Esophagus squamous epithelium (tissue), 5 donors: ENCODE measurements around the gene UNC13C. TPM values are rescaled to one million over a fixed set of nuclear protein-coding genes. Genes with fewer than 3 reads are reported as not detected.
"Not testable (repeated sequence)": the region's sequence is repeated elsewhere in the genome, so short reads cannot be mapped to it uniquely, and the experiment has no call there.

ENCODE experiments used
- DNase-seq: peaks from one replicate; lab custom pipeline; 2025; lab: John Stamatoyannopoulos, UW
- H3K27ac ChIP-seq, 4 donors: fragments of 200-600 bp; sonication (generic); one replicate each; pipeline ENCODE4 v1.5.1; 2016 to 2019; ENCODE audit warnings: mild to moderate bottlenecking in 1 of 4
- H3K27me3 ChIP-seq, 4 donors: fragments of 200-600 bp; sonication (generic); 1 replicate in 3 of 4; 2 replicates in 1 of 4; pipeline versions ENCODE4 v1.5.1 to v1.6.0; 2017 to 2021; ENCODE audit warnings: antibody characterized with exemption in 1 of 4
- H3K36me3 ChIP-seq, 3 donors: fragments of 200-600 bp; sonication (generic); one replicate each; pipeline ENCODE4 v1.5.1; 2016 to 2019
- H3K4me1 ChIP-seq, 3 donors: fragments of 200-600 bp; sonication (generic); one replicate each; pipeline ENCODE4 v1.5.1; 2017 to 2019
- H3K4me3 ChIP-seq, 4 donors: fragments of 200-600 bp; sonication (generic); 1 replicate in 3 of 4; 2 replicates in 1 of 4; pipeline ENCODE4 v1.5.1; 2016 to 2019; ENCODE audit warnings: mild to moderate bottlenecking in 2 of 4, moderate library complexity in 1 of 4
- H3K9me3 ChIP-seq, 3 donors: fragments of 200-600 bp; sonication (generic); one replicate each; pipeline ENCODE4 v1.5.1; 2016 to 2019
- CTCF ChIP-seq, 6 experiments: fragments of 450-650 bp in 4 of 6; fragments of 200-600 bp in 2 of 6; sonication (generic) in 2 of 6; IDR thresholded peaks; one replicate each; pipeline ENCODE4 v1.5.1; 2016 to 2019; ENCODE audit warnings: antibody characterized with exemption in 6 of 6, mild to moderate bottlenecking in 4 of 6, moderate library complexity in 4 of 6
- POLR2A ChIP-seq, 4 donors: fragments of 450-650 bp; IDR thresholded peaks; one replicate each; pipeline ENCODE4 v1.6.1; 2017; ENCODE audit warnings: antibody characterized with exemption in 4 of 4, mild to moderate bottlenecking in 4 of 4, moderate library complexity in 3 of 4
- WGBS, 2 donors: methylation state at CpG; one replicate each; pipeline ENCODE4 v1.1.5; 2018; 5-methylcytosine and 5-hydroxymethylcytosine counted together
- intact Hi-C: fragments of 100-400 bp; cut with DNase I; formaldehyde crosslinking; loops from one replicate; pipeline ENCODE4 v1.15.0; 2022
- total RNA-seq, 4 donors: library from RNA; depleted of rRNA; stranded (reverse); fragments of >200 nt; gene quantifications; one replicate each; pipeline ENCODE4 v1.1.0, GENCODE V29; 2016
- donor health status: DM: yes; HTN: yes; CAD: no.

Gene UNC13C
- total RNA-seq, 4 donors from 2014 or later: 0.18 to 0.19 TPM; not detected in 2

- WGBS, 2 donors: 72 to 84% methylated on average over 1 of the region's 1 CpG
- intact Hi-C loops: no loop called here
- H3K4me1 ChIP-seq: no peaks in the 10 kb centered on the region
- no peak overlapping the region for H3K27ac ChIP-seq
- no peaks in the 10 kb centered on the region for H3K36me3 ChIP-seq
- no peak for TF ChIP-seq CTCF (IDR thresholded peaks at IDR 0.05)
- no peak for TF ChIP-seq POLR2A (IDR thresholded peaks at IDR 0.05)
- H3K4me3 ChIP-seq: no peak overlapping the region
- no peaks in the 10 kb centered on the region for H3K27me3 ChIP-seq
- no peak for DNase-seq
- H3K9me3 ChIP-seq: no peaks in the 10 kb centered on the region
Observed at GRCh38 chr15:54388746-54389145, 410.5 kb downstream of the UNC13C start.

GRCh38 chr15:54410481-54410880, 432.2 kb downstream of the UNC13C start:
- Histone ChIP-seq H3K4me1 (no peaks in the 10 kb centered on the region), H3K9me3 (no peaks in the 10 kb centered on the region), H3K36me3 (no peaks in the 10 kb centered on the region), H3K27ac (no peak overlapping the region), H3K27me3 (no peaks in the 10 kb centered on the region), H3K4me3 (no peak overlapping the region)
- TF ChIP-seq CTCF (IDR thresholded peaks at IDR 0.05) (no peak), POLR2A (IDR thresholded peaks at IDR 0.05) (no peak)
- intact Hi-C loops: no loop called here
- WGBS, 2 donors: 30 to 44% methylated on average over 2 of the region's 2 CpGs
- DNase-seq: no peak

GRCh38 chr15:54424171-54424570, 445.9 kb downstream of the UNC13C start:
- Histone ChIP-seq H3K36me3 (no peaks in the 10 kb centered on the region), H3K4me1 (no peaks in the 10 kb centered on the region), H3K9me3 (peaks cover 0 to 5% (median 0%) of the 10 kb centered on the region in 3 donors), H3K27me3 (no peaks in the 10 kb centered on the region), H3K4me3 (no peak overlapping the region), H3K27ac (no peak overlapping the region)
- intact Hi-C loops: no loop called here
- 46 to 57% methylated on average over 2 of the region's 2 CpGs for WGBS, 2 donors
- DNase-seq: no peak
- TF ChIP-seq CTCF (IDR thresholded peaks at IDR 0.05): no peak
- no peak for TF ChIP-seq POLR2A (IDR thresholded peaks at IDR 0.05)

- H3K4me1 ChIP-seq: no peaks in the 10 kb centered on the region
- 51 to 65% methylated on average over 4 of the region's 4 CpGs for WGBS, 2 donors
- peaks cover 0 to 5% (median 0%) of the 10 kb centered on the region in 3 donors for H3K9me3 ChIP-seq
- H3K36me3 ChIP-seq: no peaks in the 10 kb centered on the region
- no peaks in the 10 kb centered on the region for H3K27me3 ChIP-seq
- intact Hi-C loops: no loop called here
- DNase-seq: no peak
- H3K27ac ChIP-seq: no peak overlapping the region
- H3K4me3 ChIP-seq: no peak overlapping the region
- TF ChIP-seq CTCF (IDR thresholded peaks at IDR 0.05) (no peak), POLR2A (IDR thresholded peaks at IDR 0.05) (no peak)
Observed at GRCh38 chr15:54428596-54428995, 450.4 kb downstream of the UNC13C start.

- H3K27ac ChIP-seq, intact Hi-C loops, H3K4me3 ChIP-seq, DNase-seq, H3K36me3 ChIP-seq, H3K27me3 ChIP-seq, H3K4me1 ChIP-seq: not testable (repeated sequence)
- peaks cover 0 to 18% (median 15%) of the 10 kb centered on the region in 3 donors for H3K9me3 ChIP-seq
- 60 to 92% methylated on average over 3 to 4 of the region's 9 CpGs for WGBS, 2 donors
Observed at GRCh38 chr15:54450288-54450687, 472.0 kb downstream of the UNC13C start.

GRCh38 chr15:54456413-54456812, 478.2 kb downstream of the UNC13C start:
- peaks cover 0 to 34% (median 11%) of the 10 kb centered on the region in 3 donors for H3K9me3 ChIP-seq
- intact Hi-C loops: no loop called here
- H3K4me3 ChIP-seq: no peak overlapping the region
- no peaks in the 10 kb centered on the region for H3K27me3 ChIP-seq
- H3K27ac ChIP-seq: no peak overlapping the region
- WGBS, 2 donors: 33 to 47% methylated on average over 1 of the region's 1 CpG
- no peaks in the 10 kb centered on the region for H3K4me1 ChIP-seq
- TF ChIP-seq CTCF (IDR thresholded peaks at IDR 0.05) (no peak), POLR2A (IDR thresholded peaks at IDR 0.05) (no peak)
- H3K36me3 ChIP-seq: no peaks in the 10 kb centered on the region
- no peak for DNase-seq
